K562 (cell line): ENCODE results near the gene DNAJC17. TPM values are rescaled to one million over a fixed set of nuclear protein-coding genes. Genes with fewer than 3 reads are reported as not detected.

Source experiments
- HDAC3 ChIP-seq: fragments of 450-650 bp; IDR thresholded peaks from 2 replicates; pipeline ENCODE4 v1.6.1; 2018; ENCODE audit warnings: borderline replicate concordance, mild to moderate bottlenecking, moderate library complexity; ENCODE audit not compliant: partially characterized antibody
- KLF1 ChIP-seq: fragments of 450-650 bp; IDR thresholded peaks from 2 replicates; pipeline ENCODE4 v1.6.1; 2016; ENCODE audit warnings: missing genetic modification characterization, missing compliant biosample characterization
- MAFF ChIP-seq: IDR thresholded peaks from 2 replicates; pipeline ENCODE4 v1.6.1; 2012; ENCODE audit warnings: low read length, improper control_type of control experiment
- MAFK ChIP-seq: IDR thresholded peaks from 2 replicates; pipeline ENCODE4 v1.6.1; 2011; ENCODE audit warnings: low read length, improper control_type of control experiment
- NFIX ChIP-seq: fragments of 250-450 bp; sonication (Bioruptor Pico); IDR thresholded peaks from 2 replicates; pipeline ENCODE4 v1.4.0; 2020; ENCODE audit warnings: low read depth, mild to moderate bottlenecking, moderate library complexity
- PTRF ChIP-seq: fragments of 450-650 bp; IDR thresholded peaks from 2 replicates; pipeline ENCODE4 v1.6.1; 2016; ENCODE audit warnings: mild to moderate bottlenecking, missing genetic modification characterization, missing compliant biosample characterization
- SNRNP70 ChIP-seq: fragments of 200-400 bp; formaldehyde crosslinking; optimal IDR thresholded peaks from 2 replicates; pipeline ENCODE3; 2017; ENCODE audit warnings: low read depth, low read length
- SUPT5H ChIP-seq: fragments of 450-650 bp; IDR thresholded peaks from 2 replicates; pipeline ENCODE4 v1.6.1; 2016
- YY1 ChIP-seq, 3 experiments: IDR thresholded peaks; 2 replicates each; pipeline ENCODE4 v1.6.1; 2011; ENCODE audit warnings: low read length in 2 of 3, mild to moderate bottlenecking in 2 of 3, moderate library complexity in 2 of 3, borderline replicate concordance in 1 of 3, control low read depth in 1 of 3, low read depth in 1 of 3; ENCODE audit not compliant: insufficient read depth in 3 of 3, insufficient replicate concordance in 2 of 3, control insufficient read depth in 1 of 3, insufficient read length in 1 of 3; ENCODE audit errors: extremely low read depth in 1 of 3
- polyA plus RNA-seq, 8 experiments: library from polyadenylated mRNA; depleted of rRNA in 4 of 8; stranded (reverse) in 5 of 8; unstranded in 3 of 8; fragments of >200 nt; fragmentation: Nextera tagmentation in 2 of 8; fragmentation: Illumina TruSeq in 1 of 8; extraction: Ambion mirVana in 2 of 8; extraction: Trizol in 1 of 8; gene quantifications; 2 replicates each; pipeline versions ENCODE4 v1.2.1 to v1.2.3, GENCODE V29; 2011 to 2014; ENCODE audit warnings: inconsistent platforms in 1 of 8, missing spikeins in 1 of 8
- total RNA-seq, 7 experiments: library from RNA; depleted of rRNA in 6 of 7; stranded (reverse); fragments of >200 nt in 6 of 7; fragmentation: Illumina TruSeq in 2 of 7; extraction: Trizol in 2 of 7; gene quantifications; 2 replicates each; pipeline versions ENCODE4 v1.2.1 to v1.2.3, GENCODE V29; 2011 to 2021; ENCODE audit warnings: low replicate concordance in 1 of 7
- TF ChIP-seq, protein P1 (sequence below): fragments of 450-650 bp; IDR thresholded peaks from 2 replicates; pipeline ENCODE4 v1.6.1; 2017; ENCODE audit warnings: antibody characterized with exemption, mild to moderate bottlenecking
- TF ChIP-seq, protein P2 (sequence below): sonication (generic); formaldehyde crosslinking; IDR thresholded peaks from 2 replicates; pipeline ENCODE4 v1.5.0; 2020; ENCODE audit warnings: missing genetic modification reagents
- TF ChIP-seq, protein P3 (sequence below): sonication (generic); formaldehyde crosslinking; IDR thresholded peaks from 2 replicates; pipeline ENCODE4 v1.8.1; 2023; ENCODE audit warnings: missing genetic modification reagents, mild to moderate bottlenecking, borderline replicate concordance

DNAJC17 gene
- total and polyA plus RNA-seq, 9 of the 15 experiments (the other 6 are each of a cell fraction or from before 2014, with no cell fraction given), result 2.4 to 79.4 (median 44.2) TPM

DNA sequence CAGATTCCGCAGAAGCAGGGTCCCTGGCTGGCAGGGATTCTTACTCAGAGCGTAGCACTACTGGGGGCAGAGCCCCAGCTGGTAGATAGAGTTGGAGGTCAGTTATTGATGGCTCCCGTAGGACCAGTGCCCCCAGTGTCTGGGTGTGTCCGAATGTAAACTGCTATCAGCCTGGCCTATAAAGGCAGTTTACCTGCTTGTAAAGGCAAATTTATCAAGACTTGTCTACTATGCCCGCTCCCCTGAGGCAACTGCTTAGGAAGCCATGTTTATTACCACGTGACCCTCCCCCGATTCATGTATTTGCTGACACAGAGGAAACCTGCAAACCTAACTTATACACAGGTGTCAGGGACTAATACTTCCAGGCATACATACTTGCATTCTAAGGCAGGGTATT lies 21.8 kb upstream of the DNAJC17 start (continued):
- TF ChIP-seq, protein P1, sequence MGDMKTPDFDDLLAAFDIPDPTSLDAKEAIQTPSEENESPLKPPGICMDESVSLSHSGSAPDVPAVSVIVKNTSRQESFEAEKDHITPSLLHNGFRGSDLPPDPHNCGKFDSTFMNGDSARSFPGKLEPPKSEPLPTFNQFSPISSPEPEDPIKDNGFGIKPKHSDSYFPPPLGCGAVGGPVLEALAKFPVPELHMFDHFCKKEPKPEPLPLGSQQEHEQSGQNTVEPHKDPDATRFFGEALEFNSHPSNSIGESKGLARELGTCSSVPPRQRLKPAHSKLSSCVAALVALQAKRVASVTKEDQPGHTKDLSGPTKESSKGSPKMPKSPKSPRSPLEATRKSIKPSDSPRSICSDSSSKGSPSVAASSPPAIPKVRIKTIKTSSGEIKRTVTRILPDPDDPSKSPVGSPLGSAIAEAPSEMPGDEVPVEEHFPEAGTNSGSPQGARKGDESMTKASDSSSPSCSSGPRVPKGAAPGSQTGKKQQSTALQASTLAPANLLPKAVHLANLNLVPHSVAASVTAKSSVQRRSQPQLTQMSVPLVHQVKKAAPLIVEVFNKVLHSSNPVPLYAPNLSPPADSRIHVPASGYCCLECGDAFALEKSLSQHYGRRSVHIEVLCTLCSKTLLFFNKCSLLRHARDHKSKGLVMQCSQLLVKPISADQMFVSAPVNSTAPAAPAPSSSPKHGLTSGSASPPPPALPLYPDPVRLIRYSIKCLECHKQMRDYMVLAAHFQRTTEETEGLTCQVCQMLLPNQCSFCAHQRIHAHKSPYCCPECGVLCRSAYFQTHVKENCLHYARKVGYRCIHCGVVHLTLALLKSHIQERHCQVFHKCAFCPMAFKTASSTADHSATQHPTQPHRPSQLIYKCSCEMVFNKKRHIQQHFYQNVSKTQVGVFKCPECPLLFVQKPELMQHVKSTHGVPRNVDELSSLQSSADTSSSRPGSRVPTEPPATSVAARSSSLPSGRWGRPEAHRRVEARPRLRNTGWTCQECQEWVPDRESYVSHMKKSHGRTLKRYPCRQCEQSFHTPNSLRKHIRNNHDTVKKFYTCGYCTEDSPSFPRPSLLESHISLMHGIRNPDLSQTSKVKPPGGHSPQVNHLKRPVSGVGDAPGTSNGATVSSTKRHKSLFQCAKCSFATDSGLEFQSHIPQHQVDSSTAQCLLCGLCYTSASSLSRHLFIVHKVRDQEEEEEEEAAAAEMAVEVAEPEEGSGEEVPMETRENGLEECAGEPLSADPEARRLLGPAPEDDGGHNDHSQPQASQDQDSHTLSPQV, result peak; percentile 40; the same call in 1 of the 2 replicates
- TF ChIP-seq SUPT5H (no peak), SNRNP70 (no peak), MAFK (0 out of 2 replicates have a peak, but pooled peaks have one; percentile 48), PTRF (tag) (0 out of 2 replicates have a peak, but pooled peaks have one; percentile 10), HDAC3 (no peak), MAFF (peak; percentile 70), KLF1 (tag) (no peak), YY1 (IDR thresholded peaks at IDR 0.05; ENCODE audit: borderline replicate concordance in 1 of 3, control insufficient read depth in 1 of 3, extremely low read depth in 1 of 3, insufficient read depth in 3 of 3, insufficient read length in 1 of 3, insufficient replicate concordance in 2 of 3, low read depth in 1 of 3, low read length in 2 of 3) (peak in 1 of 3 experiments; percentile 68), NFIX (CRISPR knock-in tag) (no peak)
- TF ChIP-seq, protein P2, sequence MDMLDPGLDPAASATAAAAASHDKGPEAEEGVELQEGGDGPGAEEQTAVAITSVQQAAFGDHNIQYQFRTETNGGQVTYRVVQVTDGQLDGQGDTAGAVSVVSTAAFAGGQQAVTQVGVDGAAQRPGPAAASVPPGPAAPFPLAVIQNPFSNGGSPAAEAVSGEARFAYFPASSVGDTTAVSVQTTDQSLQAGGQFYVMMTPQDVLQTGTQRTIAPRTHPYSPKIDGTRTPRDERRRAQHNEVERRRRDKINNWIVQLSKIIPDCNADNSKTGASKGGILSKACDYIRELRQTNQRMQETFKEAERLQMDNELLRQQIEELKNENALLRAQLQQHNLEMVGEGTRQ, result peak; percentile 63
- TF ChIP-seq, protein P3, sequence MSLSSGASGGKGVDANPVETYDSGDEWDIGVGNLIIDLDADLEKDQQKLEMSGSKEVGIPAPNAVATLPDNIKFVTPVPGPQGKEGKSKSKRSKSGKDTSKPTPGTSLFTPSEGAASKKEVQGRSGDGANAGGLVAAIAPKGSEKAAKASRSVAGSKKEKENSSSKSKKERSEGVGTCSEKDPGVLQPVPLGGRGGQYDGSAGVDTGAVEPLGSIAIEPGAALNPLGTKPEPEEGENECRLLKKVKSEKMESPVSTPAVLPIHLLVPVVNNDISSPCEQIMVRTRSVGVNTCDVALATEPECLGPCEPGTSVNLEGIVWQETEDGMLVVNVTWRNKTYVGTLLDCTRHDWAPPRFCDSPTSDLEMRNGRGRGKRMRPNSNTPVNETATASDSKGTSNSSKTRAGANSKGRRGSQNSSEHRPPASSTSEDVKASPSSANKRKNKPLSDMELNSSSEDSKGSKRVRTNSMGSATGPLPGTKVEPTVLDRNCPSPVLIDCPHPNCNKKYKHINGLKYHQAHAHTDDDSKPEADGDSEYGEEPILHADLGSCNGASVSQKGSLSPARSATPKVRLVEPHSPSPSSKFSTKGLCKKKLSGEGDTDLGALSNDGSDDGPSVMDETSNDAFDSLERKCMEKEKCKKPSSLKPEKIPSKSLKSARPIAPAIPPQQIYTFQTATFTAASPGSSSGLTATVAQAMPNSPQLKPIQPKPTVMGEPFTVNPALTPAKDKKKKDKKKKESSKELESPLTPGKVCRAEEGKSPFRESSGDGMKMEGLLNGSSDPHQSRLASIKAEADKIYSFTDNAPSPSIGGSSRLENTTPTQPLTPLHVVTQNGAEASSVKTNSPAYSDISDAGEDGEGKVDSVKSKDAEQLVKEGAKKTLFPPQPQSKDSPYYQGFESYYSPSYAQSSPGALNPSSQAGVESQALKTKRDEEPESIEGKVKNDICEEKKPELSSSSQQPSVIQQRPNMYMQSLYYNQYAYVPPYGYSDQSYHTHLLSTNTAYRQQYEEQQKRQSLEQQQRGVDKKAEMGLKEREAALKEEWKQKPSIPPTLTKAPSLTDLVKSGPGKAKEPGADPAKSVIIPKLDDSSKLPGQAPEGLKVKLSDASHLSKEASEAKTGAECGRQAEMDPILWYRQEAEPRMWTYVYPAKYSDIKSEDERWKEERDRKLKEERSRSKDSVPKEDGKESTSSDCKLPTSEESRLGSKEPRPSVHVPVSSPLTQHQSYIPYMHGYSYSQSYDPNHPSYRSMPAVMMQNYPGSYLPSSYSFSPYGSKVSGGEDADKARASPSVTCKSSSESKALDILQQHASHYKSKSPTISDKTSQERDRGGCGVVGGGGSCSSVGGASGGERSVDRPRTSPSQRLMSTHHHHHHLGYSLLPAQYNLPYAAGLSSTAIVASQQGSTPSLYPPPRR (CRISPR knock-in tag), result no peak
- TF ChIP-seq, all 486 proteins: peak for 15
